Amniotic epithelial cell (primary cell): Measurements from ENCODE around the gene CYP2D6.
"Not testable (repeated sequence)": the region's sequence is repeated elsewhere in the genome, so short reads cannot be mapped to it uniquely, and the experiment has no call there.

ENCODE experiments used
- DNase-seq: peaks from one replicate; pipeline ENCODE4 v3.0.0-alpha.2; 2010; ENCODE audit warnings: low read depth

The CYP2D6 gene

DNA sequence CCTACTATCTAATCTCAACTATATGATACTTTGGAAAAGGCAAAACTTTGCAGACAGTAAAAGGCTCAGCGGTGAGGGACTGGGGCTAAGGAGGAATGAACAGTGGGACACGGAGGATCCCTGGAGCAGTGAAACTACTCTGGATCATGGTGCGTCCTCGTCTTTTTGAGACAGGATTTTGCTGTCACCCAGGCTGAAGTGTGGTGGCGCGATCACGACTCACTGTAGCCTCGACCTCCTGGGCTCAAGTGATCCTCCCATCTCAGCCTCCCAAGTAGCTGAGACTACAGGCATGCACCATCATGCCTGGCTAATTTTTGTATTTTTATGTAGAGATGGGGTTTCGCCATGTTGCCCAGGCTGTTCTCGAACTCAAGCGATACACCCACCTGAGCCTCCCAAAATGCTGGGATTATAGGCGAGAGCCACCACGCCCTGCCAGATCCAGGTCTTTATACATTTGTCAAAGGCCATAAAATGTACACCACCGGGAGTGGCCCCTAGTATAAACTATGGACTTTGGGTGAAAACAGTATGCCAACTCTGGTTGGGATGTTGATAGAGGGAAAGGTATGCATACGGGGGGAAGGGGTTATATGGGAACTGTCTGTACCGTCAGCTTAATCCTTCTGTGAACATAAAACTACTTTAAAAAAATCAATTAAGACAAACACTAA, 28.0 kb upstream of the CYP2D6 start:
- no peak for DNase-seq

DNA sequence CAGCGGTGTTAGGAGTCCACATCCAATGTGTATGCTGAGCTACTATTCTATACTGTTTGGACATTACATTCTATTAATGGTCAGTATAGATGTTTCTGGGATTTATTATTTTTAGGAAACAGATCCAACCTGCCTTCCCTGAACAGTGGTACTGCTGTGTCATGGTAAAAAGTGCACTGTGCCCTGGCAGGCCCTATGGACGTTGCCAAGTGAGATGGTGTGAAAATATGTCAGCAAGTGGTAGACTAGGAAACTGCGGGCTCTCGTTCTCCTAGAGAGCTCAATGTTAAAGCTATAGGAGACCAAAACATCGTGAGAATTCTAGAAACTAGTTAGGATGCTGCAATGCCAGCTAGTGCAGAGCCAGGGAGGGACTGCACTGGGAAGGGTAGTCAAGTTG, 26.0 kb upstream of the CYP2D6 start:
- DNase-seq, result no peak

DNA sequence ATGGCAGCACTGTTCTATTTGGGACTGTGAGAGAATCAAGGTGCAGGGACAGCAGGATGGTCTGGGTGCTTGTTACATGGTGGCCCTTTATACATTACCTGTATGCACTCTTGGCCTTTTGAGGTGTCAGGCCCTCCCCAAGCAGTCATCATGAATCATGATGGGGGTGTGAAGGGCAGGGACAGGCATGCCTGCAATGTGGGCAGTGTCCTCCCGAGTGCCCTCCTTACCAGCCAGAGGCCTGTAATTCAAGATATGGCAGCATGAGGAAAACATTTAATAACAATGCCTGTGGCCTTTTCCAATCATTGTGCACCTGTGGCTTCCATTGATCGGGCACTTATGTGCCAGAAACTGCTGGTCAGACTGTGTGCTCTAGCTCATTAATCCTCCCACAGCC, 25.5 kb upstream of the CYP2D6 start:
- DNase-seq, result no peak

DNA sequence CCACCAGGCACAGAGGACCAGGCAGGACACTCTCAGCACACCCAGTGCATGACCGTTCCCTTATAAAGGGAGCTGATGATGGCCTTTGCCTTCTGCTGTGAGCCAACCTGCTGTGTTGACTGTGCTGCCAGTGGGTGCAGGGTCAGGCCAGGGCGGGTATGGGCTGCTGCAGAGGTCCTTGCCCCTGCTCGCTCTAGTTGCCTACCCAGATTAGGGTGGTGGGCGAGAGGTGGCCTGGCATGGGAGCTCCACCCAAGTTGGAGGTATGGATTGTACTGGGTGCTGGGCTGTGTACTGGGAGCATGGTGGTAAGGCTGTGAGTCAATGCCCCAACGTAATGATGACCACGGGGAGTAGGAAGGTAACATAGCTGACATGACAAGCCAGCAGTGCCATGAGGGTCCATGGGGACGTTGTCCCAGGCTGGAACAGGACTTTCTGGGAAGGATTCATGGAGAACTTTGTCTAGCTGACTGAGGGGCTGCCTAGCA, 24.5 kb upstream of the CYP2D6 start:
- no peak for DNase-seq

DNA sequence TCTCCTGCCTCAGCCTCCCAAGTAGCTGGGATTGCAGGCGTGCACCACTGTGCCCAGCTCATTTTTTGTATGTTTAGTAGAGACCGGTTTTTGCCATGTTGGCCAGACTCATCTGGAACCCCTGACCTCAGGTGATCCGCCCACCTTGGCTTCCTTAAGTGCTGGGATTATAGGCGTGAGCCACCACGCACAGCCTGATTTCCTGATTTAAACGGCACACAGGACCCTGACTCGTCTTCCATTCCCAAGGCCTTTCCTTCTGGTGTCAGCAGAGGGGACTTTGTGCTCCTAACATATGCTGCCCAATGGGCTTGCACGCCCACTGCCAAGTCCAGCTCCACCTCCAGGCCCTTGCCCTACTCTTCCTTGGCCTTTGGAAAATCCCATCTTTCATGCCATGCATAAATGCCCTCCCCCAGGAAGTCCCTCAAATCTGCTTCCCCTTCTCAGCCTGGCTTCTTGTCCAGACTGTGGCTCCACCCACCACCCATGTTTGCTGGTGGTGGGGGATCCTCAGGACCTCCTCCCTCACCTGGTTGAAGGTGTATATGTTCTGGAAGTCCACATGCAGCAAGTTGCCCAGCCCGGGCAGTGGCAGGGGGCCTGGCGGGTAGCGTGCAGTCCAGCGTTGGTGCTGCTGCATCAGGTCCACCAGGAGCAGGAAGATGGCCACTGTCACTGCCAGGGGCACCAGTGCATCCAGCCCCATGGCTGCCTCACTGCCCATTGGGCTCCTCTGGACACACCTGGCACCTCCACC, 23.9 kb upstream of the CYP2D6 start:
- no peak for DNase-seq

DNA sequence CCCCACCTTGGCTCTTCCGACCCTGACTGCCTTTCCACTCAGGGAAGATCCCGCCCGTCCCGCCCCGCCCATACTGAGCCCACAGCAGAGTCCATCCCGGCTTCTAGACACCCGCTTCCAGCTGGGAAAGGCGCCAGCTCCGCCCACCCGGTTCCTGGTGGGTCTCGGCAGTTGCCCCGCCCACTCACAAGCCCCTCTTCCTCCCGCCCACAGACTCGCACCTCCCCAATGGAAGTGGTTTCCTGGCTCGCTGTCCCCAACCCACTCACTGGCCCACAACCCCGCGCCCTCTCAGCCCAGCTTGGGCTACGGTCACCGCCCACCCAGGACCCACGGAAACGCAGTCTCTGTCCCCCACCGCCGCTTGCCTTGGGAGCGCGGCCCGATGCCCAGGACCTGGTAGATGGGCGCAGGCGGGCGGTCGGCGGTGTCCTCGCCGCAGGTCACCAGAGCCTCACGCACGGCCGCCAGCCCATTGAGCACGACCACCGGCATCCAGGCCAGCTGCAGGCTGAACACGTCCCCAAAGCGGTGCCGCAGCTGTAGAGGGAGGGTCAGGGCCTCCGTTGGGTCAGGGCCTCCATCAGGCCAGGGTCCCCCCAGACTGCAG, 22.2 kb upstream of the CYP2D6 start:
- DNase-seq, result no peak

DNA sequence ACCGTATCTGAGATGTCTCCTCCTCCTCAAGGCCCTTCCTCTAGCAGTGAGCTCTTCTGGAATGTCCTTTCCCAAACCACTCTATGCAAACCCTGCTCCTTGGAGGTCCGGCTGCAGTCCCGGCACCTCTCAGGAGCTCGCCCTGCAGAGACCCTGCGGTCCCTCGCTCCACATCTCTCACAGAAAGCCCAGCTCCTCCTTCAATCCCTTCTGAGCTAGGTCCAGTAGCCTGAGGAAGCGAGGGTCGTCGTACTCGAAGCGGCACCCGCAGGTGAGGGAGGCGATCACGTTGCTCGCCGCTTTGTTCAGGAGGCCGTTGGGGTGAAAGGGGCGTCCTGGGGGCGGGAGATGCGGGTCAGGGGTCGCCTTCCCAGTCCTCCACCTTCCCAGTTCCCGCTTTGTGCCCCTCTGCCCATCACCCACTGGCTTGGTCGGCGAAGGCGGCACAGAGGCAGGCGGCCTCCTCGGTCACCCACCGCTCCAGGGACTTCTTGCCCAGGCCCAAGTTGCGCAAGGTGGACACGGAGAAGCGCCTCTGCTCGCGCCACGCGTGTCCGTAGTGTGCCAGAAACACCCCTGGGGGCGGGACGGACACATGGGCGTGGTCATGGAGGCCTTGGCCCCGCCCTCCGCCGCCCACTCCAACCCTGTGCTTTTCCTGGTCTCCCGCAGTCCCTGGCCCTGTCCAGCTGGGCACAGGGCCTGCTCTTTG, 21.5 kb upstream of the CYP2D6 start:
- no peak for DNase-seq

DNA sequence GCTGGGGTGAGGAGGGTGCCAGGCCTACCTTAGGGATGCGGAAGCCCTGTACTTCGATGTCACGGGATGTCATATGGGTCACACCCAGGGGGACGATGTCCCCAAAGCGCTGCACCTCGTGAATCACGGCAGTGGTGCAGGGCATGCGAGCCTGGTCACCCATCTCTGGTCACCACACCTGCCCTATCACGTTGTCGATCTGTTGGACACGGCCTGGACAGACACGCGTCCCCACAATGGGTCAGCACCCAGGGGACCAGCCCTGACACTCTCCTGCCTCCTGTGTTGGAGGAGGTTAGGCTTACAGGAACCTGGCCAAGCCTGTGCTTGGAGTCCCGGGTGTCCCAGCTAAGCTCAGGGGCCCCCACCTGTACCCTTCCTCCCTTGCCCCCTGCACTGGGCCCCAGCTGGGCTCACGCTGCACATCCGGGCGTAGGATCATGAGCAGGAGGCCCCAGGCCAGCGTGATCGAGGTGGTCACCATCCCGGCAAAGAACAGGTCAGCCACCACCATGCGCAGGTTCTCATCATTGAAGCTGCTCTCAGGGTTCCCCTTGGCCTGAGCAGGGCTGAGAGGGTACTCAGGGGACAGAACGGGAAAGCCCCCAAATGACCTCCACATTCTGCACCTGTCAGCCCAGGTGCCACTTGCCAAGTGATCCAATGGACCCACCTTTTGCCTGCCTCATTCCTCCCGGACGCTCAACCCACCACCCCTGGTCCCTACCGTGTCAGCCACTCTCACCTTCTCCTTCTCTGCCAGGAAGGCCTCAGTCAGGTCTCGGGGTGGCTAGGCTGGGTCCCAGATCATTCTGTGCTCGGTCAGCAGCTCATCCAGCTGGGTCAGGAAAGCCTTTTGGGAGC, 20.3 kb upstream of the CYP2D6 start:
- no peak for DNase-seq

DNA sequence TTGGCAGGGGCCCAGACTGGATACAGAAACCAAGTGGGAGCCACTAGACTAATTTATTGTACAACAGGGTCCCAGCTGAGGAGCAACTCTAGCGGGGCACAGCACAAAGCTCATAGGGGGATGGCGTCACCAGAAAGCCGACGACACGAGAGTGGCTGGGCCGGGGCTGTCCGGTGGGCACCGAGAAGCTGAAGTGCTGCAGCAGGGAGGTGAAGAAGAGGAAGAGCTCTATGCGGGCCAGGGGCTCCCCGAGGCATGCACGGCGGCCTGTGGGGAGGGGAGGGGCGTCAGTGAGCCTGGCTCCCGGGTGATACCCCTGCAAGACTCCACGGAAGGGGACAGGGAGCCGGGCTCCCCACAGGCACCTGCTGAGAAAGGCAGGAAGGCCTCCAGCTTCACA, 19.2 kb upstream of the CYP2D6 start:
- DNase-seq, result not testable (repeated sequence)

DNA sequence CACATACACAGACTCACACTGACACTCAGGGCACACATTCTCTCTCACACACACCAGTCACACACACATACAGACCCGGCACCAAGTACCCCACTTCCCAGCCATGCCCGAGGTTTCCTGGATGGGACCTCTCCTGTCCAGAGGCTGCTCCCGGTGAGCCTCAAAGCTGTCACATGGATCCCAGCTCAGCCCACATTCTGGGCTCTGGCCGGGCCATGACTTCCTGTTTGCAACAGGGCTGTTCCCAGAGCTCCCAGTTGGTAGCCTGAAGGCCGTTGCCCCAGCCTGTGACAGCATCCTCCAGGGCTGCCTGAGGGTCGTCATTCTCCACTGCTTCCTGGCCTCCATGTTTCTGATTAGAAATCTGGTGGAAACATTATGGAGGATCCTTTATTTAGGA, 14.6 kb upstream of the CYP2D6 start:
- DNase-seq, result no peak

DNA sequence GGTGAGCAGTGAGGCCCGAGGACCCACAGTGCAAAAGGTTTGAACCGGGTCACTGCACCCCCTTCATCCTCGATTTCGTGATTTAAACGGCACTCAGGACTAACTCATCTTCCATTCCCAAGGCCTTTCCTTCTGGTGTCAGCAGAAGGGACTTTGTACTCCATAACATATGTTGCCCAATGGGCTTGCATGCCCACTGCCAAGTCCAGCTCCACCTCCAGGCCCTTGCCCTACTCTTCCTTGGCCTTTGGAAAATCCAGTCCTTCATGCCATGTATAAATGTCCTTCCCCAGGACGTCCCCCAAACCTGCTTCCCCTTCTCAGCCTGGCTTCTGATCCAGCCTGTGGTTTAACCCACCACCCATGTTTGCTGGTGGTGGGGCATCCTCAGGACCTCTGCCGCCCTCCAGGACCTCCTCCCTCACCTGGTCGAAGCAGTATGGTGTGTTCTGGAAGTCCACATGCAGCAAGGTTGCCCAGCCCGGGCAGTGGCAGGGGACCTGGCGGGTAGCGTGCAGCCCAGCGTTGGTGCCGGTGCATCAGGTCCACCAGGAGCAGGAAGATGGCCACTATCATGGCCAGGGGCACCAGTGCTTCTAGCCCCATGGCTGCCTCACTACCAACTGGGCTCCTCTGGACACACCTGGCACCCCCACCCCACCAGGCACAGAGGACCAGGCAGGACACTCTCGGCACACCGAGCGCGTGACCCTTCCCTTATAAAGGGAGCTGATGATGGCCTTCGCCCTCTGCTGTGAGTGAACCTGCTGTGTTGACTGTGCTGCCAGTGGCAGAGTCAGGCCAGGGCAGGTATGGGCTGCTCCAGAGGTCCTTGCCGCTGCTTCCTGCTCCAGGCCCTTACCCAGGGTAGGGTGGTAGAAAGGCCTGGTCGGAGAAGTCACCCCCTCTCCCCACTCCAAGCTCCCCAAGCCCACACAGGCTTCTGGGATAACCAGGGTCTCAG, 13.5 kb upstream of the CYP2D6 start:
- not testable (repeated sequence) for DNase-seq

DNA sequence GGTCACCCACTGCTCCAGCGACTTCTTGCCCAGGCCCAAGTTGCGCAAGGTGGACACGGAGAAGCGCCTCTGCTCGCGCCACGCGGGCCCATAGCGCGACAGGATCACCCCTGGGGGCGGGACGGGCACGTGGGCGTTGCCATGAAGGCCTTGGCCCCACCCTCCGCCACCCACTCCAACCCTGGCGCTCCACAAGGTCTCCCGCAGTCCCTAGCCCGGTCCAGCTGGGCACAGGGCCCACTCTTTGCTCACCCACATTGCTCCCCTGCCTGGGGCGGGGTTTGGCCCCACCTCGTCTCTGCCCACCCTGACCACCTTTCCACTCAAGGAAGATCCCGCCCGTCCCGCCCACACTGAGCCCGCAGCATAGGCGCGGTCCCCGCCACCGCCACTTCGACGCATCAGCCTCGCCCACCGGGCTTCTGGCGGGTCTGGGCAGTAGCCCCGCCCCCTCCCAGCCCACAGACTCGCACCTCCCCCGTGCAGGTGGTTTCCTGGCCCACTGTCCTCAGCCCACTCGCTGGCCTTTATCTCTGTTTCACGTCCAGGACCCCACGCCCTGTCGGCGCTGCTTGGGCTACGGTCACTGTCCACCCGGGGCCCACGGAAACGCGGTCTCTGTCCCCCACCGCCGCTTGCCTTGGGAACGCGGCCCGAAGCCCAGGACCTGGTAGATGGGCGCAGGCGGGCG, 12.3 kb upstream of the CYP2D6 start:
- no peak for DNase-seq

DNA sequence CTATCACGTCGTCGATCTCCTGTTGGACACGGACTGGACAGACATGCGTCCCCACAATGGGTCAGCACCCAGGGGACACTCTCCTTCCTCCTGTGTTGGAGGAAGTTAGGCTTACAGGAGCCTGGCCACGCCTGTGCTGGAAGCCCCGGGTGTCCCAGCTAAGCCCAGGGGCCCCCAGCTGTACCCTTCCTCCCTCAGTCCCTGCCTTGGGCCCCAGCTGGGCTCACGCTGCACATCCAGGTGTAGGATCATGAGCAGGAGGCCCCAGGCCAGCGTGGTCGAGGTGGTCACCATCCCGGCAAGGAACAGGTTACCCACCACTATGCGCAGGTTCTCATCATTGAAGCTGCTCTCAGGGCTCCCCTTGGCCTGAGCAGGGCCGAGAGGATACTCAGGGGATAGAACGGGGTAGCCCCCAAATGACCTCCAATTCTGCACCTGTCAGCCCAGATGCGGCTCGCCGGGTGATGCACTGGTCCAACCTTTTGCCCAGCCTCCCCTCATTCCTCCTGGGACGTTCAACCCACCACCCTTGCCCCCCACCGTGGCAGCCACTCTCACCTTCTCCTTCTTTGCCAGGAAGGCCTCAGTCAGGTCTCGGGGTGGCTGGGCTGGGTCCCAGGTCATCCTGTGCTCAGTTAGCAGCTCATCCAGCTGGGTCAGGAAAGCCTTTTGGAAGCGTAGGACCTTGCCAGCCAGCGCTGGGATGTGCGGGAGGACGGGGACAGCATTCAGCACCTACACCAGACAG, 10.9 kb upstream of the CYP2D6 start:
- not testable (repeated sequence) for DNase-seq

DNA sequence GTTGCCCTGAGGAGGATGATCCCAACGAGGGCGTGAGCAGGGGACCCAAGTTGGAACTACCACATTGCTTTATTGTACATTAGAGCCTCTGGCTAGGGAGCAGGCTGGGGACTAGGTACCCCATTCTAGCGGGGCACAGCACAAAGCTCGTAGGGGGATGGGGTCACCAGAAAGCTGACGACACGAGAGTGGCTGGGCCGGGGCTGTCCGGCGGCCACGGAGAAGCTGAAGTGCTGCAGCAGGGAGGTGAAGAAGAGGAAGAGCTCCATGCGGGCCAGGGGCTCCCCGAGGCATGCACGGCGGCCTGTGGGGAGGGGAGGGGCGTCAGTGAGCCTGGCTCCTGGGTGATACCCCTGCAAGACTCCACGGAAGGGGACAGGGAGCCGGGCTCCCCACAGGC, 9.5 kb upstream of the CYP2D6 start:
- DNase-seq, result not testable (repeated sequence)

DNA sequence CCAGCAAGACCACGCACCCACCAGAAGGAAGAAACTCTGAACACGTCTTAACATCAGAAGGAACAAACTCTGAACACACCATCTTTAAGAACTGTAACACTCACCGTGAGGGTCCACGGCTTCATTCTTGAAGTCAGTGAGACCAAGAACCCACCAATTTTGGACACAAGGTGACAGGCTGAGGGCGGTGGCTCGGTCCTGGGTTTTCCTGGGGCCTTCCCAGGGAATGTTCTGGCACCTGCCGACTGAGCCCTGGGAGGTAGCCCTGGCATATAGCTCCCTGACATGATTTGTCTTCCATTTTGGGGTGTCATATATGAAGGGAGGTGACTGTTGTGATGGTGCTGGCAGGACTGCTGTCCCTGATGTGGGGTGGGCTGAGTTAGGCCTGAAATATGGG, 8.9 kb upstream of the CYP2D6 start:
- DNase-seq, result not testable (repeated sequence)

DNA sequence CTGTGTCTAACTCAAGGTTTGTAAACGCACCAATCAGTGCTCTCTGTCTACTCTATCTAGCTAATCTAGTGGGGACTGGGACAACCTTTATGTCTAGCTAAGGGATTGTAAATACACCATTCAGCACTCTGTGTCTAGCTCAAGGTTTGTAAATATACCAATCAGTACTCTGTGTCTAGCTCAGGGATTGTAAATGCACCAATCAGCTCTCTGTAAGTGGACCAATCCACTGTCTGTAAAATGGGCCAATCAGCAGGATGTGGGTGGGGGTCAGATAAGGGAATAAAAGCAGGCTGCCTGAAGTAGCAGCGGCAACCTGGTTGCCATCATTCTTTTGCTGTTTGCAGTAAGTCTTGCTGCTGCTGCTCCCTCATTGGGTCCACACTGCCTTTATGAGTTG, 8.4 kb upstream of the CYP2D6 start:
- no peak for DNase-seq

DNA sequence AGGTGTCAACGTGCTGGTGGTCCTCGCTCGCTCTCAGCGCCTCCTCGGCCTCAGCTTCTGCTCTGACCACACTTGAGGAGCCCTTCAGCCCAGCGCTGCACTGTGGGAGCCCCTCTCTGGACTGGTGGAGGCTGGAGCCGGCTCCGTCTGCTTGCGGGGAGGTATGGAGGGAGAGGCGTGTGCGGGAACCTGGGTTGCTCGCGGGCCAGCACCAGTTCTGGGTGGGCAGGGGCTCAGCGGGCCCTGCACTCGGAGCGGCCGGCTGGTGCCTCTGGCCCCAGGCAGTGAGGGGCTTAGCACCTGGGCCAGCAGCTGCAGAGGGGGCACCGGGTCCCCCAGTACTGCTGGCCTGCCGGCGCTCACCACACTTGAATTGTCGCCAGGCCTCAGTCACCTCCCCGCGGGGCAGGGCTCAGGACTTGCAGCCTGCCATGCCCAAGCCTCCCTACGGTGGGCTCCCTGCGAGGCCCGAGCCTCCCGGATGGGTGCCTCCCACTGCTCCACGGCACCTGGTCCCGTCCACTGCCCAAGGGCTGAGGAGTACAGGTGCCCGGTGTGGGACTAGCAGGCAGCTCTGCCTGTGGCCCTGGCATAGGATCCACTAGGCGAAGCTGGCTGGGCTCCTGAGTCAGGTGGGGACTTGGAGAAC, 7.6 kb upstream of the CYP2D6 start:
- DNase-seq, result no peak

DNA sequence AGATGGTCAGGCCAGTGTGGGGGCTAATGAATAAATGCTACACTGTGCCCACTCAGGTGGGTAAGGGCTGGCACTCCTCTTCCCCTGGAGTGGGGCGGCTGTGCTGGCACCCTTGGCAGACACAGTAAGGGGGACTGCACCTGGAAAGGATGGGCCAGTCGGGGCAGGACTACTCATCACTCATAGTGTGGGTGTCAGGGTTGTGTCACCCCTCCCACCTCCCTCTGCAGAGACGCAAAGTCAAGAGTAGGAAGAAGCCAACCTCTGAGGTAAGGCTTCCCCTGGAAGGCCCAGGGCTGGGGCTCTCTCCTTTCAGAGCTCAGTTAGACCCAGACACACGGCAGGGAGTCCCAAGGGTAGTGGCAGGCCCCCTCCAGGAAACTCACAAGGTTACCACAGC, 5.1 kb upstream of the CYP2D6 start:
- DNase-seq, result not testable (repeated sequence)
